GM21360 (cell line): Measurements from ENCODE around the gene COX4I2.
"Not testable (repeated sequence)": the region's sequence is repeated elsewhere in the genome, so short reads cannot be mapped to it uniquely, and the experiment has no call there.

ENCODE experiments used
- ATAC-seq: cut with Tn5 transposase; IDR thresholded peaks from one replicate; pipeline ENCODE4 v1.9.1; 2021; ENCODE audit warnings: mild to moderate bottlenecking, moderate library complexity; ENCODE audit not compliant: unreplicated experiment

The COX4I2 gene

GRCh38 chr20:31607640-31608250 lies 30.0 kb upstream of the COX4I2 start:
- no peak for ATAC-seq

- no peak for ATAC-seq
Measured at GRCh38 chr20:31608251-31608945, 29.3 kb upstream of the COX4I2 start.

GRCh38 chr20:31612271-31612640 lies 25.5 kb upstream of the COX4I2 start:
- ATAC-seq: not testable (repeated sequence)

GRCh38 chr20:31615416-31615815 lies 22.3 kb upstream of the COX4I2 start:
- ATAC-seq: no peak

- ATAC-seq: no peak
Measured at GRCh38 chr20:31617432-31618104, 20.1 kb upstream of the COX4I2 start.

- ATAC-seq: no peak
Measured at GRCh38 chr20:31620246-31620645, 17.5 kb upstream of the COX4I2 start.

GRCh38 chr20:31623123-31623505 lies 14.6 kb upstream of the COX4I2 start:
- ATAC-seq: not testable (repeated sequence)

- not testable (repeated sequence) for ATAC-seq
Measured at GRCh38 chr20:31626534-31626933, 11.2 kb upstream of the COX4I2 start.

- ATAC-seq: not testable (repeated sequence)
Measured at GRCh38 chr20:31628057-31628456, 9.7 kb upstream of the COX4I2 start.

GRCh38 chr20:31630187-31630790 lies 7.4 kb upstream of the COX4I2 start:
- no peak for ATAC-seq

- no peak for ATAC-seq
Measured at GRCh38 chr20:31632548-31633338, 5.0 kb upstream of the COX4I2 start.

- ATAC-seq: no peak
Measured at GRCh38 chr20:31633339-31633914, 4.3 kb upstream of the COX4I2 start.

- ATAC-seq: no peak
Measured at GRCh38 chr20:31638317-31638716, 605 bp downstream of the COX4I2 start.

- ATAC-seq: no peak
Measured at GRCh38 chr20:31638816-31639215, 1.1 kb downstream of the COX4I2 start.

- no peak for ATAC-seq
Measured at GRCh38 chr20:31640259-31640658, 2.5 kb downstream of the COX4I2 start.

- no peak for ATAC-seq
Measured at GRCh38 chr20:31641391-31641790, 3.7 kb downstream of the COX4I2 start.

GRCh38 chr20:31642837-31643236 lies 5.1 kb downstream of the COX4I2 start:
- ATAC-seq: no peak

- ATAC-seq: no peak
Measured at GRCh38 chr20:31643522-31643921, 5.8 kb downstream of the COX4I2 start.

- no peak for ATAC-seq
Measured at GRCh38 chr20:31644701-31645100, 7.0 kb downstream of the COX4I2 start.

- not testable (repeated sequence) for ATAC-seq
Measured at GRCh38 chr20:31648104-31648503, 10.4 kb downstream of the COX4I2 start.
